ACC112 (cell line): Measurements from ENCODE around the gene SLC7A10.

Source experiments
- H2AFZ ChIP-seq: fragments of 200-600 bp; sonication (generic); one replicate; pipeline ENCODE4 v1.6.0; 2017; ENCODE audit warnings: antibody characterized with exemption, low read length; ENCODE audit not compliant: unreplicated experiment
- H3K27ac ChIP-seq: fragments of 200-600 bp; sonication (generic); 2 replicates; pipeline ENCODE4 v1.5.1; 2014; ENCODE audit warnings: low read depth, mild to moderate bottlenecking, antibody characterized with exemption, low read length, moderate library complexity
- H3K27me3 ChIP-seq: fragments of 200-600 bp; sonication (generic); 2 replicates; pipeline ENCODE4 v1.6.1; 2014; ENCODE audit warnings: mild to moderate bottlenecking, antibody characterized with exemption, low read length, moderate library complexity, mixed read lengths; ENCODE audit not compliant: insufficient read depth
- H3K36me3 ChIP-seq: fragments of 200-600 bp; sonication (generic); 2 replicates; pipeline ENCODE4 v1.6.1; 2016; ENCODE audit warnings: mild to moderate bottlenecking, antibody characterized with exemption, low read length, moderate library complexity, mixed read lengths; ENCODE audit not compliant: insufficient read depth
- H3K4me1 ChIP-seq: fragments of 200-600 bp; sonication (generic); one replicate; pipeline ENCODE4 v1.6.1; 2016; ENCODE audit warnings: low read length, mixed read lengths; ENCODE audit not compliant: insufficient read depth, unreplicated experiment, control insufficient read depth
- H3K4me3 ChIP-seq: fragments of 200-600 bp; sonication (generic); 2 replicates; pipeline ENCODE4 v1.5.1; 2014; ENCODE audit warnings: mild to moderate bottlenecking, low read depth, low read length
- H3K79me2 ChIP-seq: fragments of 200-600 bp; sonication (generic); one replicate; pipeline ENCODE4 v1.6.0; 2016; ENCODE audit warnings: low read length; ENCODE audit not compliant: control insufficient read depth, unreplicated experiment, insufficient read depth

The SLC7A10 gene

GRCh38 chr19:33207040-33207620, 18.5 kb downstream of the SLC7A10 start:
- Histone ChIP-seq H3K36me3 (no peaks in the 10 kb centered on the region), H3K27me3 (no peaks in the 10 kb centered on the region), H2AFZ (no peak overlapping the region), H3K4me3 (no peak overlapping the region), H3K27ac (no peak overlapping the region), H3K4me1 (no peaks in the 10 kb centered on the region), H3K79me2 (no peaks in the 10 kb centered on the region)

DNA sequence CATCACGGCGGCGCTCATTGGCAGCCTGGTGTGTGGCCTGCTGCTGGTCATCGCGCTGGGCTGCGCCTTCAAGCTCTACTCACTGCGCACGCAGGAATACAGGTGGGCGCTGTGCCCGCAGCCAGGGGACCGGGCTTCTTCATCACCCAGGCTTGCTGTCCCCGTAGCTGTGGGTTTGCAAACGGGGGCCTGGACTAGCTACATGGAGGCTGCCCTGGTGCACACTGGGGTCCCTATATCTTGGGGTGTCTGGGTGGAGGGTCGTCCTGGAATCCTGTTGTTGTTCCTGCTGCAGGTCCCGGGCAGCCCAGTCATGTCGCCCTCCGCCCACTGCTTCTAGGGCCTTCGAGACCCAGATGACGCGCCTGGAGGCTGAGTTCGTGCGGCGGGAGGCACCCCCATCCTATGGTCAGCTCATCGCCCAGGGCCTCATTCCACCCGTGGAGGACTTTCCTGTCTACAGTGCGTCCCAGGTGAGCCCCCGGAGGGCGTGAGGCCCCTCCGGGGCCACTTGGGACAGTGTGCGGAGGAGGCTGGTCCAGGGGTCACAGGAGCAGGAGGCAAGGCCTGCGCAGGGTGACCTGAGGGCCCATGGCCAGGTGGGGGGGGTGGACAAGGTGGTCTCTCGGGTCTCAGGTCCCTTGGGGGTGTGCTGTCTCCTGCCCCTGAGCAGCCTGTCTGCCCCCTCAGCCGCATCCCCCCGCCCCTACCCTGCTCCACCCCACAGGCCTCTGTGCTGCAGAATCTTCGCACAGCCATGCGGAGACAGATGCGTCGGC, 19.2 kb downstream of the SLC7A10 start:
- Histone ChIP-seq H3K27ac (no peak overlapping the region), H3K79me2 (no peaks in the 10 kb centered on the region), H3K4me1 (no peaks in the 10 kb centered on the region), H2AFZ (no peak overlapping the region), H3K4me3 (no peak overlapping the region), H3K36me3 (no peaks in the 10 kb centered on the region), H3K27me3 (no peaks in the 10 kb centered on the region)

GRCh38 chr19:33205531-33206260, 20.0 kb downstream of the SLC7A10 start:
- Histone ChIP-seq H3K79me2 (no peaks in the 10 kb centered on the region), H3K36me3 (no peaks in the 10 kb centered on the region), H3K27me3 (no peaks in the 10 kb centered on the region), H3K4me1 (no peaks in the 10 kb centered on the region), H3K27ac (no peak overlapping the region), H2AFZ (no peak overlapping the region), H3K4me3 (no peak overlapping the region)

- H3K36me3 ChIP-seq, result no peaks in the 10 kb centered on the region
- no peaks in the 10 kb centered on the region for H3K79me2 ChIP-seq
- no peak overlapping the region for H2AFZ ChIP-seq
- no peaks in the 10 kb centered on the region for H3K4me1 ChIP-seq
- H3K4me3 ChIP-seq, result no peak overlapping the region
- no peak overlapping the region for H3K27ac ChIP-seq
- H3K27me3 ChIP-seq, result no peaks in the 10 kb centered on the region
Measured at GRCh38 chr19:33205110-33205509, 20.5 kb downstream of the SLC7A10 start.

DNA sequence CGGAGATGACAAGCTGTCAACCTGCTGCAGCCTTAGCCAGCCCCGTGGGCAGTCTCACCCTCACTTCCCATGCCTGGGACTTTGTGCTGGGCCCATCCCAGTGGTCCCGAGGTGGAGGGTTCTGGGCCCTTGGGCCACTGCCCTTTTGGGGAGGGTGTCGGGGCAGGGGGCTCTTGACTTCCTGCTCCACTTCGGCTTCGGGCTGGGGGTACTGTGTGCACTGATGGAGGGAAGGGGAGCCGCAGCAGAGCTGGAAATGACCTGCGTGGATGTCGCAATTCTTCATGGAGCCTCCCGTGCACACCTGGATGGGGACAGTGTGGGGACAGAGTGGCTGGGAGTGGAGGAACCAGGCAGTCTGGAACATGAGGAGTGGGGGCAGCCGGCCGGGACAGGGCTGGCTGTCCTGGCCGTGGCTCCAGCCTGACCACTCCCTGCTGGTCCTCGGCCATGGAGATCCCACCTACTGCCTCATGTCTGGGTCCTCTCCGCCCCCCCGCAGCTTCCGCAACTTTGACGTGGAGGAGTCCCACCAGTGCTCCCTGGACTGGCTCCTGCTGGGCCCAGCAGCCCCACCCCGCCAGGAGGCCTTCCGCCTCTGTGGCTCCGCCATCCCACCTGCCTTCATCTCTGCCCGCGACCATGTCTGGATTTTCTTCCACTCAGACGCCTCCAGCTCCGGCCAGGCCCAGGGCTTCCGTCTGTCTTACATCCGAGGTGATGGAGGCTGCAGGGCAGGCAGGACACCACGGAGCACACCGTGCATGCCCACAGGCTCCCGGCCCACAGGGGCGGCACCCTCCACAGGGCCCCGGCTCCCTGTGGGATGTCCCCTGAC, 21.3 kb downstream of the SLC7A10 start:
- Histone ChIP-seq H3K4me1 (no peaks in the 10 kb centered on the region), H3K27ac (no peak overlapping the region), H3K4me3 (no peak overlapping the region), H3K27me3 (no peaks in the 10 kb centered on the region), H2AFZ (no peak overlapping the region), H3K36me3 (no peaks in the 10 kb centered on the region), H3K79me2 (no peaks in the 10 kb centered on the region)

GRCh38 chr19:33203529-33203928, 22.1 kb downstream of the SLC7A10 start:
- Histone ChIP-seq H3K27ac (no peak overlapping the region), H3K79me2 (no peaks in the 10 kb centered on the region), H3K4me1 (no peaks in the 10 kb centered on the region), H3K27me3 (no peaks in the 10 kb centered on the region), H2AFZ (no peak overlapping the region), H3K4me3 (no peak overlapping the region), H3K36me3 (no peaks in the 10 kb centered on the region)

DNA sequence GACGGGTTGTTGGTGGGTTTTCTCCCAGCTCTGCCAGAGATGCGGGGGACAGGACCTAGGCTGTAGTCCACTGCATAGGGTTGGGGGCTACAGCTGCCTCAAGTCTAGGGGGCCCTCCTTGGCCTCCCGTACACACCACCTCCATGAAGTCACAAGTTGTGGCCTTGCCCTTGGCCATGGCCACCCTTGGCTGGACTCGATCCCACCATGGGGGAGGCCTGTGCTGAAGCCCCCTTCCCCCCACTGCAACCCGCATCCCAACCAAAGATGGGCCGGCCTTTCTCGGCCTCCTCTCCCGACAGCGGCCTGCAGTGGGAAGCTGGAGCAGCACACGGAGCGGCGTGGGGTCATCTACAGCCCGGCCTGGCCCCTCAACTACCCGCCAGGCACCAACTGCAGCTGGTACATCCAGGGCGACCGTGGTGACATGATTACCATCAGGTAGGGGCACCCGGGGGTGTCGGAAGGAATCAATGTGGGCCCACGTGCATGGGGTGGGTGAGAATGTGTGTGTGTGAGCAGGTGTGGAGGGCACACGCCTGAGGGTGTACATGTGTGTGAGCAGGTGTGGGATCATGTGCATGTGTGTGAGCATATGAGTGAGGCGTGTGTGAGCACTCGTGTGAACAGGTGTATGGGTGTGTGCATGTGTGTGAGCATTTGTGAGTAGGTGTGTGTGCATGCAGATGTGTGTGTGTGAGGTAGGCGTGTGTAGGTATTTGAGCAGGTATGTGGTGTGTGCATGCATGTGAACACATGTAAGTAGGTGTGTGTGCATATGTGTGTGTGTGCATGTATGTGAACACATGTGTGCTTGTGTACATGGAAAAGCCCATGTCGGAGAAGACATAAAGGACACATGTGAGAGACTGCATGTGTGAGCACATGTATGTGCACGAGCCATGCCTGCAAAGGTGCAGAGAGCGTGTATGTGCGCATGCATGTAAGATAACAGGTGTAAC, 22.8 kb downstream of the SLC7A10 start:
- Histone ChIP-seq H3K79me2 (no peaks in the 10 kb centered on the region), H3K36me3 (no peaks in the 10 kb centered on the region), H2AFZ (no peak overlapping the region), H3K4me1 (no peaks in the 10 kb centered on the region), H3K27me3 (no peaks in the 10 kb centered on the region), H3K27ac (no peak overlapping the region), H3K4me3 (no peak overlapping the region)

GRCh38 chr19:33201886-33202545, 23.6 kb downstream of the SLC7A10 start:
- H3K4me1 ChIP-seq, result no peaks in the 10 kb centered on the region
- H3K4me3 ChIP-seq, result no peak overlapping the region
- H3K79me2 ChIP-seq, result no peaks in the 10 kb centered on the region
- H2AFZ ChIP-seq, result no peak overlapping the region
- no peaks in the 10 kb centered on the region for H3K36me3 ChIP-seq
- no peaks in the 10 kb centered on the region for H3K27me3 ChIP-seq
- no peak overlapping the region for H3K27ac ChIP-seq

- Histone ChIP-seq H3K4me1 (no peaks in the 10 kb centered on the region), H3K36me3 (no peaks in the 10 kb centered on the region), H3K27ac (no peak overlapping the region), H2AFZ (no peak overlapping the region), H3K27me3 (no peaks in the 10 kb centered on the region), H3K4me3 (no peak overlapping the region), H3K79me2 (no peaks in the 10 kb centered on the region)
Measured at GRCh38 chr19:33201473-33201872, 24.2 kb downstream of the SLC7A10 start.
